ENCODE data around the gene MRO. TPM values are rescaled to one million over a fixed set of nuclear protein-coding genes. Genes with fewer than 3 reads are reported as not detected.

MRO gene
- total RNA-seq, 4 donors from 2014 or later = 4.8 to 17.5 (median 6.7) TPM; not detected in 1

GRCh38 chr18:50748243-50749229, 71.3 kb downstream of the MRO start:
- Histone ChIP-seq H3K27me3 (no peaks in the 10 kb centered on the region), H3K4me3 (no peak overlapping the region), H3K27ac (no peak overlapping the region), H3K4me1 (no peaks in the 10 kb centered on the region), H3K9me3 (no peaks in the 10 kb centered on the region), H3K36me3 (no peaks in the 10 kb centered on the region)
- no peak for DNase-seq
- TF ChIP-seq POLR2A (IDR thresholded peaks at IDR 0.05) = no peak
- TF ChIP-seq CTCF (IDR thresholded peaks at IDR 0.05) = no peak

- no peaks in the 10 kb centered on the region for H3K9me3 ChIP-seq
- TF ChIP-seq CTCF (IDR thresholded peaks at IDR 0.05) (no peak), POLR2A (IDR thresholded peaks at IDR 0.05) (no peak)
- H3K4me3 ChIP-seq = no peak overlapping the region
- H3K27ac ChIP-seq = no peak overlapping the region
- H3K36me3 ChIP-seq = no peaks in the 10 kb centered on the region
- DNase-seq = no peak
- H3K4me1 ChIP-seq = no peaks in the 10 kb centered on the region
- H3K27me3 ChIP-seq = no peaks in the 10 kb centered on the region
Observed at GRCh38 chr18:50747849-50748242, 72.0 kb downstream of the MRO start.

- Histone ChIP-seq H3K9me3 (no peaks in the 10 kb centered on the region), H3K4me3 (no peak overlapping the region), H3K36me3 (no peaks in the 10 kb centered on the region), H3K4me1 (no peaks in the 10 kb centered on the region), H3K27me3 (no peaks in the 10 kb centered on the region), H3K27ac (no peak overlapping the region)
- TF ChIP-seq CTCF (IDR thresholded peaks at IDR 0.05) (no peak), POLR2A (IDR thresholded peaks at IDR 0.05) (no peak)
- no peak for DNase-seq
Observed at GRCh38 chr18:50745945-50746344, 73.9 kb downstream of the MRO start.

Other genes with a start within 250 kb of the MRO start
- gene ME2, start 59.1 kb upstream of the MRO start, total RNA-seq = 100 to 1,000 TPM in 2 of 4 donors, 10 to 100 TPM in 2; 54.5 to 147 (median 99.1) TPM
- gene ELAC1, start 148.0 kb upstream of the MRO start, total RNA-seq = 10 to 100 TPM in 1 of 4 donors, 1 to 10 TPM in 3; 7.1 to 15.5 (median 8.5) TPM
- 100 to 1,000 TPM in 2 of 4 donors, 10 to 100 TPM in 2; 79.0 to 109 (median 94.0) TPM for gene SMAD4, start 210.2 kb upstream of the MRO start, total RNA-seq